Osteoblast (primary cell): ENCODE data around the gene SGCD. TPM values are rescaled to one million over a fixed set of nuclear protein-coding genes. Genes with fewer than 3 reads are reported as not detected.

ENCODE experiments used
- DNase-seq: peaks from one replicate; pipeline ENCODE4 v3.0.0; 2011; ENCODE audit warnings: low spot score, mixed read lengths; ENCODE audit not compliant: insufficient read length; ENCODE audit errors: missing footprints
- H2AFZ ChIP-seq: 2 replicates; pipeline ENCODE4 v1.6.0; 2011; ENCODE audit warnings: mild to moderate bottlenecking, low read length
- H3K27ac ChIP-seq: 2 replicates; pipeline ENCODE4 v1.5.1; 2011; ENCODE audit warnings: mild to moderate bottlenecking, low read depth, low read length, moderate library complexity
- H3K27me3 ChIP-seq: 2 replicates; pipeline ENCODE4 v1.6.0; 2012; ENCODE audit warnings: mild to moderate bottlenecking, control low read depth, inconsistent platforms, low read length, moderate library complexity; ENCODE audit not compliant: insufficient read depth
- H3K36me3 ChIP-seq: 2 replicates; pipeline ENCODE4 v1.5.1; 2011; ENCODE audit warnings: mild to moderate bottlenecking, low read length, control low read depth, moderate library complexity; ENCODE audit not compliant: insufficient read depth
- H3K4me1 ChIP-seq: 2 replicates; pipeline ENCODE4 v1.5.1; 2011; ENCODE audit warnings: mild to moderate bottlenecking, low read length, control low read depth, moderate library complexity; ENCODE audit not compliant: insufficient read depth
- H3K4me2 ChIP-seq: 2 replicates; pipeline ENCODE4 v1.6.0; 2011; ENCODE audit warnings: mild to moderate bottlenecking, low read length; ENCODE audit not compliant: insufficient read depth
- H3K4me3 ChIP-seq: fragments of 200-600 bp; sonication (generic); 3 replicates; pipeline ENCODE4 v1.5.1; 2012; ENCODE audit warnings: mild to moderate bottlenecking, low read length, inconsistent platforms; ENCODE audit not compliant: insufficient read depth
- H3K79me2 ChIP-seq: 2 replicates; pipeline ENCODE4 v1.6.0; 2012; ENCODE audit warnings: mild to moderate bottlenecking, low read length, control low read depth, inconsistent platforms; ENCODE audit not compliant: insufficient read depth
- H3K9me3 ChIP-seq: 2 replicates; pipeline ENCODE4 v1.5.1; 2011; ENCODE audit warnings: low read depth, low read length, control low read depth
- H4K20me1 ChIP-seq: 2 replicates; pipeline ENCODE4 v1.6.0; 2012; ENCODE audit warnings: mild to moderate bottlenecking, low read length, control low read depth; ENCODE audit not compliant: insufficient read depth
- total RNA-seq: library from RNA; depleted of rRNA; stranded (reverse); fragments of >200 nt; gene quantifications from 2 replicates; pipeline ENCODE4 v1.2.3, GENCODE V29; 2012
- TF ChIP-seq, protein P1 (sequence below): IDR thresholded peaks from 2 replicates; pipeline ENCODE4 v1.5.1; 2011; ENCODE audit warnings: mild to moderate bottlenecking, low read depth, low read length, moderate library complexity; ENCODE audit errors: extremely low read depth

The SGCD gene
- total RNA-seq, 1 donor = 27.1 TPM

DNA sequence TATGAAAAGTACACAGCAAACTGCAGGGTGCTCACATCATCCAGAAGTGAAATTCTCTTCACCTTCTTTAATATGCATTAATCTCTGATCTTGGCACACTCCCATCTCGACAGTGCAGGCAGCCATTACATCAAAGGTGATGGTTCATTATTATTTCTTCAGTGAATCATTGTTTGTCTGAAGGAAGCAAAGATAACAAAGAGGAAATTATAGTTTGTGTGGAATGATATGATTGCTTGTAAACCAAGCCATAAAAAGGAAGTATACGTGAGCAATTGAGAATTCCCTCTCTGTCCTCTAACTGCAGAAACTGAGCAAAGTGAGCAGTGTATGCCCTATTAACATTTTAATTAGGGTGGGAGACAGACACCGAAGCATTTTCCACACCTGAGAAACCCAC is 351.5 kb downstream of the SGCD start:
- DNase-seq = peak; percentile 36
- no peaks in the 10 kb centered on the region for H4K20me1 ChIP-seq
- H3K27me3 ChIP-seq = no peaks in the 10 kb centered on the region
- no peaks in the 10 kb centered on the region for H3K79me2 ChIP-seq
- H3K36me3 ChIP-seq = no peaks in the 10 kb centered on the region
- no peaks in the 10 kb centered on the region for H3K4me1 ChIP-seq
- no peak overlapping the region for H2AFZ ChIP-seq
- H3K9me3 ChIP-seq = no peaks in the 10 kb centered on the region
- H3K4me3 ChIP-seq = no peak overlapping the region
- TF ChIP-seq, protein P1, sequence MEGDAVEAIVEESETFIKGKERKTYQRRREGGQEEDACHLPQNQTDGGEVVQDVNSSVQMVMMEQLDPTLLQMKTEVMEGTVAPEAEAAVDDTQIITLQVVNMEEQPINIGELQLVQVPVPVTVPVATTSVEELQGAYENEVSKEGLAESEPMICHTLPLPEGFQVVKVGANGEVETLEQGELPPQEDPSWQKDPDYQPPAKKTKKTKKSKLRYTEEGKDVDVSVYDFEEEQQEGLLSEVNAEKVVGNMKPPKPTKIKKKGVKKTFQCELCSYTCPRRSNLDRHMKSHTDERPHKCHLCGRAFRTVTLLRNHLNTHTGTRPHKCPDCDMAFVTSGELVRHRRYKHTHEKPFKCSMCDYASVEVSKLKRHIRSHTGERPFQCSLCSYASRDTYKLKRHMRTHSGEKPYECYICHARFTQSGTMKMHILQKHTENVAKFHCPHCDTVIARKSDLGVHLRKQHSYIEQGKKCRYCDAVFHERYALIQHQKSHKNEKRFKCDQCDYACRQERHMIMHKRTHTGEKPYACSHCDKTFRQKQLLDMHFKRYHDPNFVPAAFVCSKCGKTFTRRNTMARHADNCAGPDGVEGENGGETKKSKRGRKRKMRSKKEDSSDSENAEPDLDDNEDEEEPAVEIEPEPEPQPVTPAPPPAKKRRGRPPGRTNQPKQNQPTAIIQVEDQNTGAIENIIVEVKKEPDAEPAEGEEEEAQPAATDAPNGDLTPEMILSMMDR = no peak
- no peak overlapping the region for H3K27ac ChIP-seq
- no peak overlapping the region for H3K4me2 ChIP-seq

DNA sequence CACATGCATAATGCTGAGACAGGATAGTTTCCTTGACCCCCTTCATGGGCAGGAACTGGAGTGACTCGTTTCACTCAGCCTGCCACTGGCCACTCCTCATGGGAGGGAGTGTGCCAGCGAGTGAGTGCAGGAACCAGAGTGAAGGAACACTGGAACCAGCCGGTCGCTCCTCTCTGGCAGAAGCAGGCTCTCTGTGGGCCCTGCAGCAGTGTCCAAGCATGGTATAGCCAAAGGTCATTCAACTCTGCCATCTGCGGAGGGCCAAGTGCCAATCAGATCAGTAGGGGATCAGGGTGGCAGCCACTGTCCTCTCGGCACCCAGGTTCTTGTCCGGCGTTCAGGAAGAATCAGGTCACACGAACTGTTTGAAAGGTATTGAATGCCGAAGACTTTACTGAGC is 353.9 kb downstream of the SGCD start:
- Histone ChIP-seq H3K36me3 (no peaks in the 10 kb centered on the region), H3K4me3 (no peak overlapping the region), H3K27ac (no peak overlapping the region), H3K4me1 (no peaks in the 10 kb centered on the region), H4K20me1 (no peaks in the 10 kb centered on the region), H3K4me2 (no peak overlapping the region), H2AFZ (no peak overlapping the region), H3K9me3 (no peaks in the 10 kb centered on the region), H3K27me3 (no peaks in the 10 kb centered on the region), H3K79me2 (no peaks in the 10 kb centered on the region)
- DNase-seq = no peak
- TF ChIP-seq, protein P1 = no peak

DNA sequence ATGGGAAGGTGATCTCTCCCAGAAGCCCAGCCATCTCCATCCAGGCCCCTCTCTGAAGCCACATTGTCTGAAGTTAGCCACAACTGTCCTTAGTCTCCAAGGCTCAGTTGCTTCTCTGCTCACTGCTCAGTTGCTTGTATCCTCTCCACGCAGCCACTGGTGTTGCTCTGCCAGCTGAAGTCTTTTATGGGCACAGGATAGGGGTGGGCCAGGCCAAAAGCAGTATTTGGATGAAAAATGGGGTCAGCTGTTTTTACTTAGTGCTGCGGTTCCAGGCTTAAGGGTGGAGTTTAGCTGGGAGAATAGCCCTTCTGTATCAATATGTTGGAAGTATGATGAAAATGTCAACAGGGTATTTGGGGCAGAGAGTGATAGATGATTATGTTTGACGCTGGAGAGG is 354.3 kb downstream of the SGCD start:
- Histone ChIP-seq H3K9me3 (no peaks in the 10 kb centered on the region), H3K4me1 (no peaks in the 10 kb centered on the region), H3K4me3 (no peak overlapping the region), H3K79me2 (no peaks in the 10 kb centered on the region), H3K4me2 (no peak overlapping the region), H2AFZ (no peak overlapping the region), H3K36me3 (no peaks in the 10 kb centered on the region), H3K27ac (no peak overlapping the region), H3K27me3 (no peaks in the 10 kb centered on the region), H4K20me1 (no peaks in the 10 kb centered on the region)
- no peak for DNase-seq
- TF ChIP-seq, protein P1 = no peak

DNA sequence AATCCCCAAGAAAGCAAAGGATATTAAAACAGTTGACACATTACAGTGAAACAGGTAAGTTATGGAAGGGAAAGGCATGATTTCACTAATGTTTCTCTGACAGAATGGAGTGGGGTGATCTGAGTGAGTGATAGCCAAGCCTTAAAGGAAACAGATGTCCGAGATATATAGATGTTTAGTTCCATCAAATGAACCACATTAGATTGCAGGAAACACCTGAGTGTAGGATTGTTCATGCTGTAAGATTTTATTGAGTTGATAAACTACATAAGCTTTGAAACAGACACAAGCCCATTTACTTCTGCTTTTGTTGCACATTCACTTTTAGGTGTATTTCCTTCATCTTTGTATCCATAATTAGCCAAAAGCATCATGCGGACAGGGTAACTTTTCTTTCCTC is 356.0 kb downstream of the SGCD start:
- no peaks in the 10 kb centered on the region for H4K20me1 ChIP-seq
- H3K36me3 ChIP-seq = no peaks in the 10 kb centered on the region
- H2AFZ ChIP-seq = no peak overlapping the region
- H3K79me2 ChIP-seq = no peaks in the 10 kb centered on the region
- H3K9me3 ChIP-seq = no peaks in the 10 kb centered on the region
- no peak overlapping the region for H3K27ac ChIP-seq
- no peak for DNase-seq
- no peaks in the 10 kb centered on the region for H3K27me3 ChIP-seq
- H3K4me1 ChIP-seq = no peaks in the 10 kb centered on the region
- TF ChIP-seq, protein P1 = no peak
- no peak overlapping the region for H3K4me2 ChIP-seq
- no peak overlapping the region for H3K4me3 ChIP-seq
